KMS-11 (cell line): ENCODE results near the gene ZSCAN1.

Experiments
- H2AFZ ChIP-seq: fragments of 200-600 bp; sonication (generic); 2 replicates; pipeline ENCODE4 v1.6.1; 2016; ENCODE audit warnings: antibody characterized with exemption, mixed run types, low read depth
- H3K27ac ChIP-seq: fragments of 200-600 bp; sonication (generic); 2 replicates; pipeline ENCODE4 v1.6.1; 2016; ENCODE audit warnings: mild to moderate bottlenecking, mixed run types
- H3K27me3 ChIP-seq: fragments of 200-600 bp; sonication (generic); 2 replicates; pipeline ENCODE4 v1.6.1; 2017; ENCODE audit warnings: mild to moderate bottlenecking, low read depth, mixed run types, moderate library complexity; ENCODE audit not compliant: insufficient read depth
- H3K36me3 ChIP-seq: fragments of 200-600 bp; sonication (generic); 2 replicates; pipeline ENCODE4 v1.6.1; 2017; ENCODE audit warnings: mild to moderate bottlenecking, mixed run types; ENCODE audit not compliant: insufficient read depth
- H3K4me1 ChIP-seq: fragments of 200-600 bp; sonication (generic); 2 replicates; pipeline ENCODE4 v1.6.1; 2016; ENCODE audit warnings: mild to moderate bottlenecking, low read depth, mixed run types; ENCODE audit not compliant: poor library complexity, severe bottlenecking
- H3K4me2 ChIP-seq: fragments of 200-600 bp; sonication (generic); 2 replicates; pipeline ENCODE4 v1.7.0; 2016; ENCODE audit warnings: mild to moderate bottlenecking, mixed run types
- H3K4me3 ChIP-seq: fragments of 200-600 bp; sonication (generic); IDR thresholded peaks from 2 replicates; pipeline ENCODE4 v1.6.1; 2017; ENCODE audit warnings: low read depth, low read length, mixed read lengths; ENCODE audit not compliant: insufficient read depth
- H3K79me2 ChIP-seq: fragments of 200-600 bp; sonication (generic); 2 replicates; pipeline ENCODE4 v1.6.1; 2016; ENCODE audit warnings: low read depth, mixed run types; ENCODE audit not compliant: insufficient read depth
- H3K9ac ChIP-seq: fragments of 200-600 bp; sonication (generic); 2 replicates; pipeline ENCODE4 v1.6.1; 2016; ENCODE audit warnings: mild to moderate bottlenecking, mixed run types
- H4K20me1 ChIP-seq: fragments of 200-600 bp; sonication (generic); 2 replicates; pipeline ENCODE4 v1.6.1; 2016; ENCODE audit warnings: mild to moderate bottlenecking, mixed run types; ENCODE audit not compliant: insufficient read depth
- CTCF ChIP-seq: fragments of 200-600 bp; sonication (generic); conservative IDR thresholded peaks from 2 replicates; pipeline ENCODE4 v1.6.1; 2017; ENCODE audit warnings: low read depth, mild to moderate bottlenecking, antibody characterized with exemption, low read length, moderate library complexity, mixed read lengths

The ZSCAN1 gene

GRCh38 chr19:58009301-58009665 is 24.5 kb upstream of the ZSCAN1 start:
- TF ChIP-seq CTCF = no peak
- Histone ChIP-seq H3K27ac (no peak overlapping the region), H3K9ac (no peak overlapping the region), H2AFZ (no peak overlapping the region), H3K4me1 (no peaks in the 10 kb centered on the region), H3K4me2 (no peak overlapping the region), H3K4me3 (no peak overlapping the region), H3K79me2 (no peaks in the 10 kb centered on the region), H3K36me3 (no peaks in the 10 kb centered on the region), H4K20me1 (no peaks in the 10 kb centered on the region), H3K27me3 (no peaks in the 10 kb centered on the region)

- Histone ChIP-seq H2AFZ (no peak overlapping the region), H3K27me3 (no peaks in the 10 kb centered on the region), H3K36me3 (no peaks in the 10 kb centered on the region), H4K20me1 (no peaks in the 10 kb centered on the region), H3K79me2 (no peaks in the 10 kb centered on the region), H3K4me2 (no peak overlapping the region), H3K27ac (no peak overlapping the region), H3K9ac (no peak overlapping the region), H3K4me3 (no peak overlapping the region), H3K4me1 (no peaks in the 10 kb centered on the region)
- TF ChIP-seq CTCF = no peak
Measured at GRCh38 chr19:58009666-58010301, 24.0 kb upstream of the ZSCAN1 start.

- no peak overlapping the region for H3K4me3 ChIP-seq
- no peak for TF ChIP-seq CTCF
- no peak overlapping the region for H3K4me2 ChIP-seq
- H3K9ac ChIP-seq = no peak overlapping the region
- H4K20me1 ChIP-seq = no peaks in the 10 kb centered on the region
- H2AFZ ChIP-seq = no peak overlapping the region
- H3K79me2 ChIP-seq = no peaks in the 10 kb centered on the region
- no peaks in the 10 kb centered on the region for H3K4me1 ChIP-seq
- H3K27ac ChIP-seq = no peak overlapping the region
- no peaks in the 10 kb centered on the region for H3K36me3 ChIP-seq
- H3K27me3 ChIP-seq = no peaks in the 10 kb centered on the region
Measured at GRCh38 chr19:58010507-58010906, 23.3 kb upstream of the ZSCAN1 start.

- H2AFZ ChIP-seq = no peak overlapping the region
- no peaks in the 10 kb centered on the region for H4K20me1 ChIP-seq
- no peaks in the 10 kb centered on the region for H3K27me3 ChIP-seq
- H3K4me3 ChIP-seq = no peak overlapping the region
- no peak for TF ChIP-seq CTCF
- no peaks in the 10 kb centered on the region for H3K79me2 ChIP-seq
- H3K4me1 ChIP-seq = no peaks in the 10 kb centered on the region
- no peak overlapping the region for H3K27ac ChIP-seq
- no peaks in the 10 kb centered on the region for H3K36me3 ChIP-seq
- no peak overlapping the region for H3K4me2 ChIP-seq
- H3K9ac ChIP-seq = no peak overlapping the region
Measured at GRCh38 chr19:58014141-58014540, 19.7 kb upstream of the ZSCAN1 start.
